GM12892 (cell line): ENCODE results near the gene CIRBP. TPM values are rescaled to one million over a fixed set of nuclear protein-coding genes. Genes with fewer than 3 reads are reported as not detected.

ENCODE experiments used
- DNase-seq: peaks from one replicate; pipeline ENCODE4 v3.0.0; 2011; ENCODE audit not compliant: insufficient read length
- FAIRE-seq: peaks from 2 replicates; lab custom pipeline; 2011; peaks lifted over from hg19 to GRCh38; lab: Jason Lieb, UNC
- POLR2A ChIP-seq: IDR thresholded peaks from 2 replicates; pipeline ENCODE4 v1.6.1; 2011; ENCODE audit warnings: low read depth, low read length, control low read depth
- POLR2AphosphoS5 ChIP-seq: IDR thresholded peaks from 2 replicates; pipeline ENCODE4 v1.6.1; 2011; ENCODE audit warnings: low read depth, low read length, control low read depth
- TAF1 ChIP-seq: IDR thresholded peaks from 2 replicates; pipeline ENCODE4 v1.6.1; 2011; ENCODE audit warnings: low read depth, mild to moderate bottlenecking, control low read depth, low read length, borderline replicate concordance
- polyA plus RNA-seq: library from polyadenylated mRNA; unstranded; fragments of >200 nt; gene quantifications from one replicate; pipeline ENCODE4 v1.2.1, GENCODE V29; 2012; ENCODE audit warnings: missing spikeins, inconsistent platforms; ENCODE audit not compliant: missing spikeins

The CIRBP gene
- polyA plus RNA-seq: 276 TPM

GRCh38 chr19:1269065-1269477, at the start of gene CIRBP:
CIRBP (plus strand) TSS chr19:1269332; CDS start chr19:1270934, 1,602 bp downstream.
- DNase-seq: peak; percentile 98
- TF ChIP-seq TAF1: peak; percentile 86
- peak; percentile 99 for TF ChIP-seq POLR2AphosphoS5
- TF ChIP-seq POLR2A: peak; percentile 98
- peak; percentile 99 for FAIRE-seq

GRCh38 chr19:1219786-1220476, 49.2 kb upstream of the CIRBP start:
- DNase-seq (no peak), FAIRE-seq (no peak)
- TF ChIP-seq TAF1: no peak
- TF ChIP-seq POLR2AphosphoS5: no peak
- TF ChIP-seq POLR2A: no peak

DNA sequence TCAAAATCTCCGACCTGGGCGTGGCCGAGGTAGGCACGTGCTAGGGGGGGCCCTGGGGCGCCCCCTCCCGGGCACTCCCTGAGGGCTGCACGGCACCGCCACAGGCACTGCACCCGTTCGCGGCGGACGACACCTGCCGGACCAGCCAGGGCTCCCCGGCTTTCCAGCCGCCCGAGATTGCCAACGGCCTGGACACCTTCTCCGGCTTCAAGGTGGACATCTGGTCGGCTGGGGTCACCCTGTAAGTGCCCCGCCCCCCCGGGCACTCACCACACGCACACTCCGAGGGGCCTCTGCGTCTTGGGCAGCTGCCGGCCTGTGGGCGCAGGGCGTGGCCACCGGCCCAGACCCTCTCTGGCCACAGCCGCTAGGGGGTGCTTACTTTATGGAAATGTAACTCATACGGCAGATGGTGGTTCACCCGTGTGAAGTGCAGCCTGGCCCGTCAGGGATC, 48.6 kb upstream of the CIRBP start:
- DNase-seq: no peak
- no peak for FAIRE-seq
- TF ChIP-seq TAF1 (no peak), POLR2A (no peak), POLR2AphosphoS5 (no peak)

- no peak for DNase-seq
- FAIRE-seq: no peak
- TF ChIP-seq POLR2A (no peak), TAF1 (no peak), POLR2AphosphoS5 (no peak)
Observed at GRCh38 chr19:1220976-1221903, 47.9 kb upstream of the CIRBP start.

GRCh38 chr19:1221904-1222255, 47.3 kb upstream of the CIRBP start:
- no peak for DNase-seq
- no peak for FAIRE-seq
- TF ChIP-seq TAF1: no peak
- no peak for TF ChIP-seq POLR2AphosphoS5
- no peak for TF ChIP-seq POLR2A

DNA sequence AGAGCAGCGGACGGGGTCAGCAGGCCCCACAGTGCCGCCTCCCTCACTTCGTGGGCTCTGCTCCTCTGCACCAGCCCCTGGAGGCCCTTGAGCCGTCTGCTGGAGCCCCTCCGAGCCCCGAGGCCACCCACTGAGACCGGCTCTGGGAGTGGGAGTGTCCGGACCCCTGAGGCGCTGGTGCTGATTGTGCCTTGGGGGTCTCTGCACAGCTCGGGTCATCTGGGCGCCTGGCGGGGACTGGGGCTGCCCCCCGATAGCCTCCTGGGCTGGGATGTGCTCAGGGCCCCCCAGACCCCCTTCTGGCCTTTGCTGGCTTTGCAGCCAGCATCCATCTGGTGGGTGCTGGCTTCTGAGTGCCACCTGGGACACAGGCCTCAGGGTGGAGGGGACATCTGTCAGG, 46.7 kb upstream of the CIRBP start:
- FAIRE-seq: no peak
- DNase-seq: no peak
- TF ChIP-seq POLR2A: no peak
- TF ChIP-seq TAF1: no peak
- TF ChIP-seq POLR2AphosphoS5: no peak

DNA sequence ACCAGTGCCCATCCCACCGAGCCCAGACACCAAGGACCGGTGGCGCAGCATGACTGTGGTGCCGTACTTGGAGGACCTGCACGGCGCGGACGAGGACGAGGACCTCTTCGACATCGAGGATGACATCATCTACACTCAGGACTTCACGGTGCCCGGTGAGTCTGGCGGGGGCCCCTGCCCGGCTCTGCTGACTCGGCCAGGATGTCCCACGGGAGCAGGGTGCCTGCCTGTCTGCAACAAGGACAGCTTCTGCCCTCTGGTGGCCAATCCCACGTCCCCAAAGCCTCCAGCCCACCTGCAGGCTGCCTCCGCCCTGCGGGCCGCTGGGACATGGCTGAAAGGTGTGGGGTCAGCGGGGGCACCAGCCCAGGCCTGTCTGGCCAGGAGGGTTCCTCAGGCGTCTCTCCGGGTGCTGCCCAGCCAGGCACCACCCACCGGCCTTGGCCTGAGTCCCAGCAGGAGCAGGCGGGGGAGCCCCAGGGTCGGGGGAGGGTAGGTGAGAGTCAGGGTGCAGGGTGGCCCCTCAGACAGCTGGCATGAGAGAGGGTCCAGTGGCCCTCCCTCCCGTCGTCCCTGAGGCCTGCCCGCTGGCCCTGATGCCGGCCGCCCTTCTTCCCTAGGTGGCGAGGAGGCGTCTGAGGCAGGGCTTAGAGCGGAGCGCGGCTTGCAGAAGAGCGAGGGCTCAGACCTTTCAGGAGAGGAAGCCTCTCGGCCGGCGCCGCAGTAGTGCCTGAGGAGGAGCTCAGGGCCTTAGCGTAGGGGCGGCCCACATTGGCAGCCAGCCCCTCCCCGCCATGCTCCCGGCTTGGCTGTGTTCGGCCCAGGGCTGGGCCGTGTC, 45.9 kb upstream of the CIRBP start:
- DNase-seq (peak; percentile 80), FAIRE-seq (no peak)
- TF ChIP-seq POLR2A: no peak

DNA sequence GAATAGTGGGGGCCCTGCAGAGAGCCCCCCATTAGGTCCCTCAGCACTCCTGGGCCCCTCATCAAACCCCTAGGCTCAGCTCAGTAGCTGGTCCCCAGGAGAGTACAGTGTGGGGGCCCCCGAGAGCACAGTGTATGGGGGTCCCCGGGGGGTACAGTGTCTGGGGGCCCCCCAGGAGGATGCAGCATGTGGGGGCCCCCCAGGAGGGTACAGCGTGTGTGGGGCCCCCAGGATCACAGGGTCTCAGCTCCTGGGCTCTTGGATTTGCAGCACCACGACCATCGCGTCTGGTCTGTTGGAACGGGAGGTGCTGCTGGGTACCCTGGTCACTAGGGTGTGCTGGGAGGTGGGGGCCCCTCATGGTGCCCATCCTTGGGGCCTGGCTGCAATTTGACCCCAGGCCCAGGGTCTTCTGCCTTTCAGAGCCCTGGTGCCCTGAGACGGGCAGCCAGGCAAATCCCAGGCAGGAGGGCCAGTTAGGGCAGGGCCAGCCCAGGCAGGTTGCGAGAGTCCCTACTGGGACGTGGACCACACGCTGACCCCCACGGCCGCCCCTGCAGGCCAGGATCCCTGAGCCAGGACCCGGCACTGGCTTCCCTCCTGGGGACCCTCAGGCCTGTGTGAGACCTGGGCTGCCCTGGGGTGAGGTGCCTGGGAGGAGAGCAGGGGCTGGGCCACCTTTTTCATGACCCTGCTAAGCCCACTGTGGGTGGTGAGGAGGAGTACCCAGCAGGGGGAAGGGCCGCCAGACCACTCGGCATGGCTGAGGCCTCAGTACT, 44.9 kb upstream of the CIRBP start:
- FAIRE-seq (no peak), DNase-seq (no peak)
- no peak for TF ChIP-seq POLR2A
- TF ChIP-seq TAF1: no peak
- TF ChIP-seq POLR2AphosphoS5: no peak

- no peak for FAIRE-seq
- DNase-seq: no peak
- no peak for TF ChIP-seq POLR2A
- TF ChIP-seq TAF1: no peak
- no peak for TF ChIP-seq POLR2AphosphoS5
Observed at GRCh38 chr19:1224847-1225246, 44.3 kb upstream of the CIRBP start.

- FAIRE-seq: no peak
- no peak for TF ChIP-seq TAF1
- TF ChIP-seq POLR2A: no peak
- TF ChIP-seq POLR2AphosphoS5: no peak
- DNase-seq: no peak
Observed at GRCh38 chr19:1225440-1226226, 43.5 kb upstream of the CIRBP start.
